ENCODE results near the gene VWA1. TPM values are rescaled to one million over a fixed set of nuclear protein-coding genes. Genes with fewer than 3 reads are reported as not detected.
"Not testable (repeated sequence)": the region's sequence is repeated elsewhere in the genome, so short reads cannot be mapped to it uniquely, and the experiment has no call there.

VWA1 gene
- total and polyA plus RNA-seq, 12 donors = 10.8 to 52.8 (median 14.2) TPM

- H3K36me3 ChIP-seq = no peaks in the 10 kb centered on the region
- H3K27ac ChIP-seq = no peak overlapping the region
- intact Hi-C loops (cut with DNase I) = no loop called here
- no peaks in the 10 kb centered on the region for H3K9me3 ChIP-seq
- no peak overlapping the region for H3K4me3 ChIP-seq
- H3K4me1 ChIP-seq = no peaks in the 10 kb centered on the region
- no peaks in the 10 kb centered on the region for H3K27me3 ChIP-seq
- DNase-seq (no peak), ATAC-seq (no peak)
- TF ChIP-seq CTCF (IDR thresholded peaks at IDR 0.05) = no peak
- WGBS, 2 donors = 92 to 94% methylated on average over 16 of the region's 16 CpGs
These were observed 17.4 kb downstream of the VWA1 start for GRCh38 chr1:1452882-1453281.

DNA sequence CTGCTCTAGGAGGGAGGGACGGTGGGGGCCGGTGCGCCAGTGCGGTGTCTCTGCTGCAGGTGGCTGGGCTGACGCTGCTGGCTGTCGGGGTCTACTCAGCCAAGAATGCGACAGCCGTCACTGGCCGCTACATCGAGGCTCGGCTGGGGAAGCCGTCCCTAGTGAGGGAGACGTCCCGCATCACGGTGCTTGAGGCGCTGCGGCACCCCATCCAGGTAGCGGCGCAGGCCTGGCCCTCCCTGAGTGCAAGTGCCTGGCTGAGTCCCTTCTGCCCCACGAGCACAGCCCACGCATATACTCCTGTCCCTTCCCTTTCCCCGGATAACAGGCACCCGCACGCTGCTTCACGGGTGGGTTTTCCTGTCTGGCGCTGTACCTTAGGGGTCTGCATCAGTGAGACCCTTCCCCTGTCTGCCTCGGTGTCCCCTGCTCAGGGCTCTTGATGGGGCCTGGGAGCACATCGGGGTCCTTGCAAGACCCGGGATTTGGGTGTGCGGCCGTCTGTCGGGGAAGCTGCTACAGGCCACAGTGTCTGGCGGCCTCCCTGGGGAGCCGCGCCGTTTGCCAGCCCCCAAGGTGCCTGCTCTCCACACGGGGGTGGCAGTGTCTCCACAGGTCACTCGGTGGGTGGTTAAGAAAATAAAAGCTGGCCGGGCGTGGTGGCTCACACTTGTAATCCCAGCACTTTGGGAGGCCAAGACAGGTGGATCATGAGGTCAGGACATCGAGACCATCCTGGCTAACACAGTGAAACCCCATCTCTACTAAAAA, 19.0 kb downstream of the VWA1 start:
- H3K9me3 ChIP-seq, H3K4me3 ChIP-seq, ATAC-seq: not testable (repeated sequence)

DNA sequence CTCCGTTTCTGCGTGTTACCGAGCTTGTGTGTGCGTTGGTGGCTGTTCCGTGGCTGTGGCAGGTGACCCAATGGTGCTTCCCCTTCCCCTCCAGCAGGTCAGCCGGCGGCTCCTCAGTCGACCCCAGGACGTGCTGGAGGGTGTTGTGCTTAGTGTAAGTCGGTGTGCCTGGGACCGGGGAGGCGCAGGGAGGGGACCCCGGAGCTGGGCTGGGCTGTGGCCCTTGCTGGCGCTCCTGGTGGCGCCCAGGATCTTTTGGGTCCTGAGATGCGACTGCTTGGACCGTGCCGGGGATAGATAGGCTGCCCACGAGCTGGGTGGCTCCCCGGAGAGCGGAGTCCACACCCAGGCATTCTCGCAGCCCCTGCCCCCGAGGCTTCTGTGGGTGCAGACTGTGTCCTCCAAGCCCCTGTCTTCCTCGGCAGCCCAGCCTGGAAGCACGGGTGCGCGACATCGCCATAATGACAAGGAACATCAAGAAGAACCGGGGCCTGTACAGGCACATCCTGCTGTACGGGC, 19.9 kb downstream of the VWA1 start:
- no peaks in the 10 kb centered on the region for H3K36me3 ChIP-seq
- no peaks in the 10 kb centered on the region for H3K27me3 ChIP-seq
- no peaks in the 10 kb centered on the region for H3K4me1 ChIP-seq
- no peak for ATAC-seq
- DNase-seq = no peak
- no peak overlapping the region for H3K27ac ChIP-seq
- no peak overlapping the region for H3K4me3 ChIP-seq
- intact Hi-C loops (cut with DNase I) = no loop called here
- H3K9me3 ChIP-seq = no peaks in the 10 kb centered on the region
- no peak for TF ChIP-seq CTCF (IDR thresholded peaks at IDR 0.05)
- 87 to 89% methylated on average over 26 to 28 of the region's 30 CpGs for WGBS, 2 donors

More for the DNA sequence above, 19.0 kb downstream of the VWA1 start:
- H3K27ac ChIP-seq; H3K4me1 ChIP-seq; intact Hi-C loops (cut with DNase I); H3K36me3 ChIP-seq; H3K27me3 ChIP-seq; DNase-seq: not testable (repeated sequence)
- WGBS, 2 donors = 71 to 72% methylated on average over 32 to 36 of the region's 41 CpGs

DNA sequence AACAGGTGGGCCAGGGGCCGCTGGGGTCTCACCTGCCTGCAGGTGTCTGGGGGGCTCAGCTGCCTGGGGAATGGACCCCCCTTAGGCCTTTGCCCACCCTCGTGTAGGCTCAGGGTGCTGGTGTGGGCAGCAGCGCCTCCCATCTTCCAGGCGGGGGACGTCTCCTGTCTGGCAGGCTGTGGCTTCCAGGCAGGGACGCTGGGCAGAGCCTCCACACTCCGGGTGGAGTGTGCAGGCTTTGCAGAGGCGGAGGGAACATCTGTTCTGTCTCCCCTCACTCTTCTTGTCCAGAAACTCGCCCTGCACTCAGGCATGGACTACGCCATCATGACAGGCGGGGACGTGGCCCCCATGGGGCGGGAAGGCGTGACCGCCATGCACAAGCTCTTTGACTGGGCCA, 20.4 kb downstream of the VWA1 start:
- H3K27me3 ChIP-seq; ATAC-seq; H3K27ac ChIP-seq; intact Hi-C loops (cut with DNase I); H3K4me1 ChIP-seq; H3K9me3 ChIP-seq; H3K36me3 ChIP-seq; DNase-seq; H3K4me3 ChIP-seq: not testable (repeated sequence)
- 90% methylated on average over 1 of the region's 15 CpGs for WGBS, 2 donors

DNA sequence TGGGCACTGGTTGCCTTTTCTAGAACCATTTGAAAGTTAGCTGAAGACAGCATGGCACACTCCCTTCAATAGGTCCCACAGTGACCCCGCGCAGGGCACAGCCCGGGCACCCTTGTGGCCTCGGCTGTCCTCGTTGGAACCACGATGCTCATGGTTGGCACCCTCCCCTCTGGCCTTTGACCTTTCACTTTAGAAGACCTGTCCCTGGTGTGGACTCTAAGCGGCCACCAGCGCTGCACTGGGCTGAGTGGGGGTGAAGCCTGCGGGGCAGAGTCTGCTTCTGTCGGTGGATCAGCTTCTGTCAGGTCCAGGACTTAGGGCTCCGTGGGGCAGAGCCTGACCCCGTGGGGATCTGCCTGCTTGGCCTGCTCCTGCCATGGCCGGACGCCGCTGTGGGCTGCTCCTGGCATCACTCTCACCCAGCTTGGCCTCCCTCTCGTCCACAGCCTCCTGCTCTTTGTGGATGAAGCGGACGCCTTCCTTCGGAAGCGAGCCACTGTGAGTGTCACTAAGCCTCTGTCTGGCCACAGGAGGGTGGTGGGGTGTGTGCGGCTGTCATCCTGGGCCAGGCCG, 21.3 kb downstream of the VWA1 start:
- H3K4me3 ChIP-seq; H3K27me3 ChIP-seq; DNase-seq; H3K27ac ChIP-seq; intact Hi-C loops (cut with DNase I); H3K9me3 ChIP-seq; H3K36me3 ChIP-seq: not testable (repeated sequence)
- peak in 1 of 8 donors; percentile 43 for ATAC-seq
- peaks cover 0 to 12% (median 0%) of the 10 kb centered on the region in 9 donors for H3K4me1 ChIP-seq
- WGBS, 2 donors = 85 to 88% methylated on average over 16 to 17 of the region's 22 CpGs

DNA sequence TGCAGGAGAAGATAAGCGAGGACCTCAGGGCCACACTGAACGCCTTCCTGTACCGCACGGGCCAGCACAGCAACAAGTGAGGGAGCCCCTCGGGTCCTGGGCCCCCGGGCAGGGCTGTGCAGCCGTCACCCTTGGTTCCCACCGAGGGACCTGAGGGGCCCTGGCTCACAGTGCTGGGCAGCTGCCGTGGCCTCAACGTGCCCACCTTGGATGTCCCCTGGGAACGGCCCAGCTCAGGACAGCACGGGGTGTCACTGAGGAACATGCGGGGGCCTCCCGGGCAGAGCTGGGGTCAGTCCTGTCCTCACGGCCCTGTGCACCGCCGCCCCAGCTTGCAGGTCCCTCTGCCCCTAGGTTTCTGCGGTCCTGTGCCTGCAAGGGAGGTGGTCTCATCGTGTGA, 23.7 kb downstream of the VWA1 start:
- intact Hi-C loops (cut with DNase I) = not testable (repeated sequence)

DNA sequence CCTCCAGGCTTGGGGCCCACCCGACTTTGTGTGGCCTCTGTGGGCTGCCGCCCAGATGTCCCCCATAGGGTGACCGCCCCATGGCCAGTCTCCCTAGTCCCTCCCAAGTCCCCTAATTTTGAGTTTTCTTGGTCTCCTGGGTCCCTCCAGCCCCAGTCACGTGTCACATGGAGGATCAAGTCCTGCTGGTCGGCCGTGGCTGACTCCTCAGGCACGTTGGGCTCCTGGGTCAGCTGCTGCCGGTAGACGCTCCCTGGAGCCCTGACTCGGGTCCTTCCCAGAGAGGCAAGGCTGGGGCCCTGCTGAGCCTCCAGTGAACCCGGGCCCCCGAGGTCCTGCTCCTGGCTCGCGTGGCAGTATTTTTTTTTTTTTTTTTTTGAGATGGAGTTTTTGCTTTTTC, 24.2 kb downstream of the VWA1 start:
- intact Hi-C loops (cut with DNase I); H3K4me3 ChIP-seq; H3K36me3 ChIP-seq; H3K27me3 ChIP-seq; H3K27ac ChIP-seq; ATAC-seq; H3K9me3 ChIP-seq; DNase-seq: not testable (repeated sequence)
- WGBS, 2 donors = 88 to 90% methylated on average over 14 of the region's 14 CpGs
- peaks cover 0 to 21% (median 2%) of the 10 kb centered on the region in 9 donors for H3K4me1 ChIP-seq

More for the DNA sequence above, 23.7 kb downstream of the VWA1 start:
- not testable (repeated sequence) for H3K36me3 ChIP-seq, H3K9me3 ChIP-seq, H3K27ac ChIP-seq, ATAC-seq, DNase-seq, H3K4me3 ChIP-seq, H3K27me3 ChIP-seq
- WGBS, 2 donors = 90 to 92% methylated on average over 10 to 13 of the region's 19 CpGs
- H3K4me1 ChIP-seq = peaks cover 0 to 21% (median 2%) of the 10 kb centered on the region in 9 donors

Data from heart right ventricle (tissue), 16 donors.